Stimulated activated CD8-positive, alpha-beta memory T cell treated with anti-CD3 and anti-CD28 coated beads, Interleukin-2, amount 100 ng/mL, for 48 hours (primary cell): ENCODE measurements around the gene KLHL22.

Experiments
- DNase-seq, 2 donors: peaks; one replicate each; pipeline ENCODE4 v3.0.0-alpha.2; 2020; ENCODE audit warnings: low read depth in 2 of 2

The KLHL22 gene

DNA sequence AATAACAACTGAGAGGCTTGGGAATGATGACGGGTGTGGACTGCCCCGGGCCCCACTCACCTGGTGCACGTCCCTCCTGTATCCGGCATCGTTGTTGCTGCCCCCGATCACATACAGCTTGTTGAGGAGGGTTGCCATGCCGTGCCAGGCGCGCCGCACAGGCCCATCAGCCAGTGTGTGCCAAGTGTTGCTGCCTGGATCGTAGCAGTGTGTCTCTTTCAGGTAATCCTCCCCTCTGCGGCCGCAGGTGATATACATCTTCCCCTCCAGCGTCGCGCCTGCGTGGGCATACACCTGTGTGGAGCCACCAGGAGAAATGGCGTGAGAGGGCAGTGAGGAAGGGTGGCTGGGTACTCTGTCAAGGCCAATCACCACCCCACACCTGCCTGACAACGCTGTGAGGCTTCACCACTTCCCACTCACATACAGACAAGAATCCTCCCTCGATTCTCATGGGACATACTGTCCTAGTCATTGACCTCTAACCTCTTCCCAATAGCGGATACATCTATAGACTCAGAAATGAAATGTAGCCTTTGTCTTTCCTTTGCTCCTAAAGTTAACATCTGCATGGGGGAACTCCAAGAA, 49.1 kb downstream of the KLHL22 start:
- DNase-seq, result no peak

DNA sequence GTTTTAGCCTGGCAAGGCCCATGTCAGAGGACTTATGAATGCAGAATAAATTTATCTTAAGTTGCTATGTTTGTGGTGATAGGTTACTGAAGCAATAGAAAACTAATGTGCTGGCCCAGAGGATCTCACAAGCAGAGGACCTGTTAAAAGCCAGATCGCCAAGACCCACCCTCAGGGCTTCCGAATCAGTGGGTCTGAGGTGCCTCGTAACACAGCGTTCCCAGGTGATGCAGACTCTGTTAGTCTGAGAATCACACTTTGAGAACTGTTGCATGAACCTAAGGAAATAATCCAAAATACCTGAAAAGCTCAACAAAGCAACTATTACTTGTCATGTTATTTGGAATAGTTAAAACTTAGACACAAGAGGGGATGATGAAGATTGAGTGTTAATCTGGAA, 51.3 kb downstream of the KLHL22 start:
- no peak for DNase-seq

DNA sequence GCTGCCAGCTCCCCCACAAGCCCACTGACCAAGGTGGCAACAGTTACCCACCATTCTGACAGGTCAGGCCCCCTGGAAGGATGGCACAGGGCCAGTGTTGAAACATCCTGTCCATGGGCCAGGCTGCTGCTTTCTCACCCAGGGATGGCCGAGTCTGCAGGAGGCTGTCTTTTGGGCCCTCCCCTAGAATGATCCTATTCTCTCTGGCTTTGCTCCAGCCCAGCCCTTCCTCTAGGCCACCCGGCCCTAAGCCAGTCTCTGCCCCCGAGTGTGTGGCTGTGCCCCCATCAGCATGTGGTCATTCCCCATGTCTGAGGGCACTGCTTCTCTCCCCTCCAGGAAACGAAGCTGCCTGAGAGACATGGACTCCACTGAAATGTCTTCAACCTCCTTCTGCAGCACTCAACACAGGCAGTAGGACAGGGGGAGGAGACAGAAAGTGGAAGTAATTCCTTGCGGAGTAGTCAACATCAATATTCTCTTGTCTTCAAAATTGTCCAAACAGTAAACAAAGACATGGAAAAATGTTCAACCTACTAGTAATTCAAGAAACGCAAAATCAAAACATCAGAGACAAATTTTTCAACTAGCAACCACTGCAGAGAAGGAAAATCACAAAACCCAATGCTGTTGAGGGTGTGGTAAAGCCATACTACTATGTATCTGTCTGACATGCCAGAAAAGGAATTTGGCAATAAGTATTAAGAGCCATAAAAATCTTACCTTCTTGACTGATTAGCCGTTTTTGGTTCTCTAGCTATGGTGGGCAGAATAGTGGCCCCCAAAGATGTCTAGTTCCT, 52.9 kb downstream of the KLHL22 start:
- DNase-seq, result no peak

DNA sequence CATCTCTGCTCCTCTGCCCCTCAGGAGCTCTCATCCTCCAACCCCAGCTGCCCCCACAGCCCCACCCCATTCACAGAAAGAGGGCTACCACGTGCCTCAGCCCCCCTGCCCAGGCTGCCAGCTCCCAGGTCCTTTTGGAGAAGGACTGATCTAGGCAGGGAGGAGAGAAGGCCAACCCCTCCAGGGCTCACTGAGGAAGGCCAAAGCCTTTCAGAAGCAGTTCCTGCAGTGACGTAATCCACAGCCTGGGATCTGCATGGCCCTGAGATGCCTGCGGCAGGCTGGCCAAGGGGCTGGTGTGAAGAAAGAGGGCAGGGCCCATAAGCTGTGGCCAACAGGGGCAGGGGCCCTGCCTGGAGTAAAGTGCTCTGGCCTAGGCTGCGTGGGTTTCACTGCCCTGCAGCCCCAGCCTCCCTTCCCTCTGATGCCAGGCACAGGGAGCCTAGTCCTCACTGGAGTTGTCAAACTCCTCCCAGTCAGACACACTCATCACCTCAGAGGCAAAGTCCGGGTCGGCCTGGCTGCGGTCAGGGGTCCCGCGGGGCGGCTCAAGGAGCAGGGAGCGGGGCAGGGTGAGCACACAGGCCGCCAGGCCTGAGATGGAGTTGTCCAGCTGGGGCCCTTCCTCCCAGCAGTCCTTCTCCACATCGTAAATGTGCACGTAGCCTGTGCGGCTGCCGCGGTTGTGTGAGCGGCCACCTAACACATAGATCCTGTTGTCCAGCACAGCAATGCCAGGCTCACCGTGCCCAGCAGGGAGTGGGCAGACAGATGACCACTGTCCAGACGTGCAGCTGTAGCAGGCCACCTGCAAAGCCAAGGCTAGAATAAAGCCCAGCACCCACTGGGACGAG, 53.7 kb downstream of the KLHL22 start:
- no peak for DNase-seq

DNA sequence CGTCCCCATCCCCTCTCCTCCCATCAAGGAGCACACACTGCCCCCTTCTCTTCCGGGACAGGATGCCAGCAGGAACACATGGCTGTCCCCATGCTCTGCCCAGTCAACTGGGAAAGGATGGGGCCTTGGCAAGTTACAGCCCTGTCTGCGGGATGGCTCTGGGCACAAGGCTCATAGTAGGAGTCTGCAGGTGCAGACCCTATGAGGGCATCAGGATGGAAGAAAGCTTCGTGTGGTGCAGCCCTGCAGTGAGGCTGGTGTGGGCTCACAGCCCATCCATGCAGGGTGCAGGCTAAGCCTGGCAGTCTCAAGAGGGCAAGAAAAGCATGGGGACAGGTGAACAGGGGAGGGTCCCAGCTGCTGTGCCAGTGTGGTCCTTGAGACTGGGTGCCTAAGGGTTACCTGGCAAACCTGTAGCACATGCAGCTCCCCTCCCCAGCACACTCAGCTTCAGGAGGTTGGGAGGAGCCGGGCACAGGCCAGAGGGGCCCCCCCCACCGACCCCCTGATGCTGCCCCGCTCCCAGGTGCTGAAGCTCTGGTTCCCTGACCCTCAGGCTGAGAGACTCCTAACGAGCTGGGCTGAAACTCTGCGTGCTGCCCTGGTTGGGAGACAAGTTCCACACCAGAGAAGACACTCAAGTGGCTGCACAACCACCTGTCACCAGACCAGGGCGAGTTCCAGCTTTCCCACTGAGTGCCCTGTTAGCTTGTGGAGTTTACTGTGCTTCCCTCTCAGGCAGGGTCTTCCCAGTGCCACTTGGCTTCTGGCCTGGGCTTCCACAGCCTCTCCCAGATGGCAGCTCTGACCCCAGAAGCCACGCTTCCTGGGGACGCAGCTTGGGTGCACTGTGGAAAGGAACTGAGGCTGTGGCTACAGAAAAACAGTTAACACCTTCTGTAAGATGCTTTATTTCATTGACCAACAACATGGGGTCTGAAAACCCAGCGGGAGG, 54.7 kb downstream of the KLHL22 start:
- no peak for DNase-seq

DNA sequence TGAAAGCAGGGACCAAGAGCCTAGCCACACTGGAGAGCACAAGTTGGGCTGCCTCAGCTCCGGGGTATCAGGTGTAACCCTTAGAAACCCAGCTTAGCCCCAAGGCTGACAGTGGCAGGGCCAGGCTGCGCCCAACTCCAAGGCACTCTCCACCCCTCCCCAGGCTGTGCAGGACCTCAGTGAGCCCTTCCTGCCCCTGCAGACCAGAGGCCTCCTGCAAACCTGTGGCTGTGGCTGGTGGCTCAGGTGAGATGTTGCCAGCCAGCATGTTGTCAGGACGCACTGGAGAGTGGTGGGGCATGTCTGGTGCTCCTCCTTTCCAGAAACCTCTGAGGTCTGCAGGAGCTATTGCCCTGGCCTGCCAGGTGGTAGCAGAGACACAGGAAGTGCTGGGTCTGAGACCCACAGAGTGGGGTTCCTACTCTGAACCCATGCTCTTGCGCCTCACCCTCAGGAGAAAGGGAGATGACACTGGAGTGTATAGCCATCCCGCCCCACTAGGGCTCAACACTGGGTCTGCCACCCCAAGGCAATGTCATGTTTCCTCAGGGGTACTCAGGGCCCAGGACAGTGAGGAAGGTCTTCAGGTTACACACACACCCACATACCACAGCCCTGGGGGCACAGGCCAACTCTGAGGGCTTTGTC, 55.5 kb downstream of the KLHL22 start:
- DNase-seq, result no peak

DNA sequence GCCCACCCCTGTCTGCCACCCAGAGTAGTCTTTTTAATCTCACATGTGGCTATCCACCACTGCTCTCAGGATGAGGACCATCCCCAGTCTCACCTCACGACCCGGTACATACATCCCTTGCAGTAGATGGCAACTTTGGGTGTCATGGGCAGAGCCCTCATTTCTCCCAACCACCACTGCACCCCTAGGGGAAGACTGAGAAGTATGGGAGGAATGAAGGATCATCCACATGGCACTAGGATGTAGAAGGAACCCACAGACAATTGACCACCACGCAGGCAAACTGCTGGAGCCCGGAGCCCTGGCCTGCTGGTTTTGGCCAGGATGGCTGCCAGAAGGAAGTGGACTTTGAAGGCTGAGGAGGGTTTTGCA, 56.1 kb downstream of the KLHL22 start:
- no peak for DNase-seq

DNA sequence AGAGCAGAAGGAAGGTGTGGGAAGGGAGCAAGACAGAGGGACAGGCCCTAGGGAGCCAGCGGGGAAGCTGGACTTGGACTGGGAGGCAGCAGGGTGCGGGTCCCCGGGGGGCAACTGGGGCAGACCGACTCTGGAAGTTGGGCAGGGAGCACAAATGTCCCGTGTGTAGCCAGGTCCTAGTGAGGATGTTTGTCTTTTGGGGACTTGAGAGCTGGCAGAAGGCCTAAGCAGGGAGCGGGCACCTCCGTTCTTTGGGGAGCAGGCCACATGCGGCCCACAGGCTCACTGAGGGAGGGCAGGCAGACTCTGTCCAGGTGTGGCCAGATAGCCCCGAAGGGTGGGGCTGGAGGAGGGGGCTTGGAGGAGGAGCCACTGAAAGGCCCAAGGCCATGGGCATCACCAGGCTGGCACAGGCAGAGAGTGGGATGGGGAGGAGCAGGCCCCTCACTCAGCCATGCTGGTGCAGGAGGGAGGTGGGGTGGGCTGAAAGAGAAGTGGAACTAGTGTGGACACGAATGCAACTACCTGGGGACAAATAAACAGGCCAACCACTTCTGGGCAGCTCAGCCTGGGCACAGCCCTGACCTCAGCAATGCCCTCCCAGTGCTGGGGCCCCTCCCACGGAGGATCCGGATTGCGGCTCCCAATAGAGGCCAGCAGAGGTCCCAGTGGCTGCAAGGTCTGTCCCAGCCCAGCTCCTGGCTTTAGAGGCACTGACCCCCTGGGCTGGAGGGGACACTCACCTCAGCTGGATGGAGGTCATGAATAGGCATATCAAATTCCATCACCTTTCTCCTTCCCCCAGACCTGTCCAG, 56.7 kb downstream of the KLHL22 start:
- DNase-seq, result no peak

DNA sequence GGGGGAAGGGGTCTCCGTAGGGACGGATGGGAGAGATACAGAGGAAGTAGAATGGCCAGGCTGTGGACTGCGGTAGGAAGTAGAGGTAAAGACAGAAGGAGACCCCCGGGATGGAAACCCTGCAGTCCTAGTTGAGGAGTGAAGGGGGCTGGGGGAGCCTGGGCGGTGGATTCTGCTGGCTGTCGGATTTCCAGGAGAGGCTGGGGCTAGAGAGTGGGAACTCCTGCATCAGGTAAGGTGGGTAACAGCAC, 57.2 kb downstream of the KLHL22 start:
- DNase-seq, result no peak

DNA sequence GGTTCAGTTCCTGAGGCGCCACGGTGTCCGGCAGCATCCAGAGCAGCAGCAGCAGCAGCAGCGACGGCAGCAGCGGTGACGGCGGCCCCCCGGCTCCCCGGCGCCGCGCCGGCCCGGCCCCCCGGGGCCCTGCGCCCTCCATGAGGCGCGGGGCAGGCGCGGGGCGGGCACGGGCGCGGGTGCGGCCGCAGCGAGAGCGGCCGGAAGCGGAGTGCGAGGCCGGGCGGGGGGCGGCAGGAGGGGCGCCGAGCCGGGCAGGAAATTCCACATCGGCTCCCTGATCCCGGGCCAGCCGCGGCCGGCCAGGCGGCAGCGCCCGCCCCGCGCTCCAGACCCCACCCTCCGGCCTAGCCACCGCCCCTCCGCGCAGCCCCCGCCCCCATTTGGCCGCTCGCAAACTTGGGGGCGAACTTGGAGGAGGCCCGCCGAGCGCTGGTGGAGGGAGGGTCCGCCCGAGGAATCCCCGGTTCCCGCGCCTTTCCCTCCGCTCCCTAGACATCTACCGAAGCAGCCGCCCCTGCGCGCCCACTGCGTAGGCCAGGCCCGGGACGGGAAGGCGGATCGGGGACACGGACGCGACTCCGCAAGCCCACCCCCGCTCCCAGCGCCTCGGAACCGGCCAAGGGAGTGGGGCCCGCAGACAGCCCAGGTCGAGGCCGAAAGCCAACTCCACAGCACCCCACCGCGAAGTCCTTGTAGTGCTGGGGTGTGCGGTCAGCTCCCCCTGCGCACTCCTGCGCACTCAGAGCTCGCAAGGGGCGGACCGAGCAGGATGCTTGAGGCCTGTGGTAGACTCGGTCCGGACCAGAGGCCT, 57.8 kb downstream of the KLHL22 start, which contains the start of gene SCARF2:
Gene SCARF2, minus strand, starts transcription at position 213 of the 814 bp plus-strand sequence. Its CDS starts 71 bp downstream, at position 142.
- no peak for DNase-seq

DNA sequence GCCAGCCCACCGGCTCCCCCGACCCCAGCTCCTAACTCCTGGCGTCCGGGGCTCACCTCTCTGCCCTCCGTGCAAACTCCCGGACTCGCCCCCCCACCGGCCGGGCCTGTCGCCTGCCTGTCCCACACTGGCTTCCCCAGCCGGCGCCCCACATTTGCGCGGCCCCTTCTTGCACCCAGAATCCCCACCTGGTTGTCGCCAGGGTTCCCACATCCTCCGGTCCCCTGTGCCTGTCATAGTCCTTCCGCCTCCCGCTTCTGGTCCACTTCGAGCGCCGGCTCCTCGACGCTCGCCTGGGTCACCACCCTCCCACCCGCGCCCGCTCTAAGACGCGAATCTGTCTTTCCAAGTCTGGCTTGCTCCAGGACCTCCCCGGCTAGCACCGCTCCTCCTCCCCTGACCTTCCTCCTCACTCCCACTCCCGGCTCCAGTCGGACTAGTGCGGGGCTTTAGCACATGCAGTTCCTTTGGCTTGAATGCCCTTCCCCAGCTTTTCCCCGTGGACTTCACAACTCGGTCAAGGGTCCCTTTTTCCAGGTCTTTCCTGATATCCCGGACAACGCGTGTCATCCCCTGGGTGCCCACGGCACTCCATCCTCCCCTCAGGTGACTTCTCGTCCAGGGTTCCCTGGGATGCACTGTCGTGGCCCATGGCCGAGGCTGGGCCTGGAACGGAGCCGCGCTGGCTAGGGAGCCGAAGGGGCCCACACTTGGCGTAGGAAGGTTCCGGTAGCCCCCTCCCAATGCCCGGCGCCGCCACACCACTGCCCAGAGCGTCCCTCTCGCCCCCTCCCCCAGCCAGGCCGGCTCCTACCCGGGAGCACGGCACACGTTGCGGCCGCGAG, 58.6 kb downstream of the KLHL22 start:
- no peak for DNase-seq

DNA sequence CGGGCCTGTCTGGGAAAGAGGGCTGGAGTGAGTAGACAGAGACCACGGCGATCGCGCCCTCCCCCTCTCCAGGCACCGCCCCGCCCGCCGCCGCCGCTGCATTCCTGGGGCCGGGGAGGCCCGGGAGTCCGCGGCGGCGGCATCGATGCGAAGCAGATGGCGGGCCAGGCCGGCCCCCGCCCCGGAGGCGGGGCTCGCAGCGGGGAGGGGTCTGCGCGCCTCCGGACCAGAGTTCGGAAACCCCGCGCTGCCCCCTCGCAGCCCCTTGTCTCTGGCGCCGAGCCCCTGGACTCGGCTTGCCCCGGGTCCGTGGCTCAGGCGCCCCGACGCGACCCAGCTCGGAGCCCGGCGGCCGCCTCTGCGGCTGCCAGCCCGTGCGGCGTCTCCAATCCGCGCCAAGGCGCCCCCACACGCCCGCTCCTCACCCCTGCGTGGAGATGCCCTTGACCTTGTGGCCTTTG, 59.3 kb downstream of the KLHL22 start:
- DNase-seq, result no peak

DNA sequence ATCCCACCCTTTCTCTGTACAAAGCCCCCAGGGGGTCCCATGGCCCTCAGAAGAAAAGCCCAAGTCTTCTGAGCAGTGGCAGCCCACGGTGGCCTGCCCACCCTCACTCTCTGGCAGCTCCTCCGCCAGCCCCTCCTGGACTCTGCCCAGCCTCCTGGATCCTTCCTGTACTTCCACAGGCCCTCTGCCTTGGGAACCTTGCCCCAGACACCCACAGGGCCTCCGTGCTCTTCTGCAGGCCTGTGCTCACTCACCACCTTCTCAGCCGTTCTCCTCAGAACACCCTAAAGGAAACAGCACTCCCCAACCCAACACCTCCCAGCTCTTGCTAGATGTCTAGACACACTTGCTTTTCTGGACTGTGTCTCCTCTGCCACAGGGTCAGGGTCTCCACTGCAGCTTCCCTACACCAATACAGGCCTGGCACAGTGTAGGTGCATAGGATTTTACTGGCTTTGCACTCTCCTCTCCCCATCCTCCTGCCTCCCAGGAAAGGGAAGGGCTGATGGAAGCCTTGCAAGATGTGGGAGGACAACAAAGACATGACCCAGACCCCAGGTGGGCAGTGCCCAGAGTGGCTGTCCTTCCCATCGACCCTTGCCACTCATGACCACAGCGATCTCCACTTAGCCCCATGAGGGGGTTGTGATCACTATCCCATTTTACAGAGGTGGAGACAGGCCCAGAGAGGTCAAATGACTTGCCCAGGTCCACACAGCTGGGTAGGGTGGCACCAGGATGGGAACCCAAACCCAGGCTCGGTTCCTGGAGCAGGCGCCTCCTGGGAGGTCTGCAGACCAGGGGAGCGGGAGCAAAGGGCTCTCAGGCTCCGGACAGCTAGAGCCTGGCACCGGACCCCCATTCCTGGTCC, 59.9 kb downstream of the KLHL22 start:
- DNase-seq, result no peak

DNA sequence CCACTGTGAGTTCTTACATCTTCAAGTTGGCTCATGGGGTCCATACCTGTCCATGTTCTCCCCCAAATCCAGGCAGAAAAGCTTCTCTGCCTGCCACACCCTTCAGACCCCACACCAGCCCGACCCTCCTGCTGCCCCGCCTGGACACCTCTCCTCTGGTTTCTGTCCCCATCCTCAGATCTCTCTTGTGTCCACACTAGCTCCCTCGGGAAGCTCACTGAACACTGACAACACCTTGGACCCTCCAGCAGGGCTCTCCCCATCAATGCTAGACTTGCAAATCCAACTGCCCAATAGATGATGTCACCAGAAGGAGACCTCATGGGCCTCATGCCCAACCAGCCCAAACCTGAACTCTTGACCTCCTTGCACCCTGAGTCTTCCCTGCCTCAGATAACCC, 60.8 kb downstream of the KLHL22 start:
- no peak for DNase-seq

DNA sequence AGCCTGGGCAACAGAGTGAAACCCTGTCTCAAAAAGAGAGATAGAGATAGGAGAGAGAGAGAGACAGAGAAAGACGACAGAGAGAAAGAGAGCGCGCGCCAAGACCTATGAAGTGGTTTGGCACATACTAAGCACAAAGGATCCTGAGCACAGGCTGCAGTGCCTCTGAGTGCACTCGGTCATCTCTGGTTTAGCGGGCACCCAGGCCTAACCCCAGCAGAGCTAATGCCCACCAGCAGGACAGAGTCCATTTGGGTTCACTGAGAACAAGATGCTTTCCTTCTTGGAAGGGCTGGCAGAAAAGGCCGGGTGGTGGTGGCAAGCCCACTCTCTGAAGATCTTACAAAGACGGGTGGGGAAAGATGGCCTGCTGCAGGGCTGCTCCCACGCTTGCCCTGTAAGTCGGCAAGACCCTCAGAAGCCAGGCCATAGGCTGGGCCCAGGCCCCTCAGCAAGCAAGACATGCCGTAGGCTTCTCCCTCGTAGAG, 61.3 kb downstream of the KLHL22 start:
- DNase-seq, result no peak

DNA sequence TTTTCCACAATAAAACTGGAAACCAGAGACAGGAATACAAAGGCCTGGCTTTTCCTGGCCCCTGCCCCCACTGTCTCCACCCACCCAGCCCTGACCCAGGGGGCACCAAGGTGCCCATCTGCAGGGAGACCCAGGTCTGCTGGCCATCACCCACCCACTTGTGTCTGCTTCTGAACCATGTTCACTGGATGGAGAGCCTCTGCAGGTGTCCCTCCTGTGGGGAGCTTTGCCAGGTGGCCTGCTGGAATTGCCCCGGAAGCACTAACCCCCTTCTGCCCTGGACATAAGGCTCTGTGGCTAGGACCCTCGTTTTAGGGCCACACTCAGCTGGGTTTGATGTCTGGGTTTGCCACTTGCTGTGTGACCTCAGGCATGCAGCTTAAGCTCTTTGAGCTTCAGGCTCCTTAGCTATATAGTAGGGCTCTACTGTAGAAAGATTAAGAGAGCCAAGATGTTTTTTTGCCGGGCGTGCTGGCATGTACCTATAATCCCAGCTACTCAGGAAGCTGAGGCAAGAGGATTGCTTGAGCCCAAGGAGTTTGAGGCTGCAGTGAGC, 61.8 kb downstream of the KLHL22 start:
- DNase-seq, result no peak

DNA sequence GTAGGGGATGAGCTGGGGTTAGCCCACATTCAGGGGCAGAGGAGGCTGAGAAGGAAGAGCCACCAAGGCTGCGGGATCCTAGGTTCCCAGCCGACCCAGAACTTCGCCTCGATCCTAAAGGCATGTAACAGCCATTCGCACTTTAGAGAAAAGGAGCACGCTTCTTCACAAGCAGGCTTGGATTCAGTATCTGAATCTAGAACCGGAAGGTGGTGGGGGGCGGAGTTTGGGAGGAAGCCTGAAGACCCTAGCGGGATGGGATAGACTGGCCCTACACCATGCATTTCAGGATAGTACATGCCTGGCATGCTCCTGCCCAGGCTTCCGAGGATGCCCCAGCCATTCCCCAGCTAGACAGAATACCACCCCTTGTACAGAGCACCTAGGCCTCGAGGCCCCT, 62.4 kb downstream of the KLHL22 start:
- DNase-seq, result no peak
